ENCODE results near the gene RECK.

- no peak for TF ChIP-seq CTCF (IDR thresholded peaks at IDR 0.05 in 4 of 5, conservative IDR thresholded peaks at IDR 0.05 in 1 of 5)
- TF ChIP-seq POLR2A (IDR thresholded peaks at IDR 0.05) = no peak
Measured at GRCh38 chr9:35996358-35996970, 40.2 kb upstream of the RECK start.
